ENCODE measurements around the gene ESR2.
"Not testable (repeated sequence)": the region's sequence is repeated elsewhere in the genome, so short reads cannot be mapped to it uniquely, and the experiment has no call there.

ESR2 gene

DNA sequence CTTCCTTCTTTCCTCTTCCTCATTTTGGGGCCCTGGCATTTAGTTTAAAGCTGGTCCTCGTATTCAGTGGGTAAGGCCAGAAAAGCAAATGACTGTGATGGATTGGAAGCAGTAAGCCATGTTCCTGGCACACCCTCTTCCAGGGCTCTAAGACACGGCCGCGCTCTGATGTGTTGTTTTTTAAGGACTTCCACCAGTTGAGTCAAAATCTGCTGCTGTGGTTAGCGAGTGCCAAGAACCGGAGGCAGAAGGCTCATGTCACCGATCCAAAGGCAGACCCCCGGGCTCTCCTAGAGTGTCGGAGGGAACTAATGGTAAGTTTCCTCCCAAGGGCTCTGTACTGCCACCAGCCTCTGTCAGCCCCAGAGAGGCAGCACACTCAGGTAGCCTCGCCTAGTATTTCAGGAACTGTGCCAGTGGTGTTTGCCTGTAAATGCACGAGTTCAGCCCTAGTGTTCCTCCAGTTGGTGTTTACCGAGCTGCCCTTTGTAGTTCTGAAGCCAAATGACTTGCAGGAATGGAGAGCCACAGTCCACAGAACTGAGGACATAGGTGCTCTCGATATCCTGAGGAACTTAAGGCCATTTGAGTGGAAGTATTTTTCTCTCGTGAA, 72.7 kb downstream of the ESR2 start:
- no peak for DNase-seq (ENCODE audit: low spot score)

DNA sequence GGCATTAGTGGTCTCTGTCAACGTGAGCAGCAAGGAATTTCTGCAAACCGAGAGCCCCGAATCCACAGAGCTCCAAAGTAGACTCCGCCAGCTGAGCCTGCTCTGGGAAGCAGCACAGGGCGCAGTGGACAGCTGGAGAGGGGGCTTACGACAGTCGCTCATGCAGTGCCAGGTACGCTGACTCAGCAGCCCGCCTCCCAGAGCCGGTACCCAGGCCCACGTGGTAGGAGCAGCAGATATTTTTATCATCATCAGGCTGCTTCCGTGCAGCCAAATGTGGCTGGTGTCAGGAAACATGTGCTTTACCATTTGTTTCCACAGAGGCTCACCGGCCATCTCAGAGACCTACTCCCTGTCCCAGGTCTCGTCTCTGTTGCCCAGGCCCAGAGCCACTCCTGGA, 73.7 kb downstream of the ESR2 start:
- DNase-seq (ENCODE audit: low spot score): no peak

DNA sequence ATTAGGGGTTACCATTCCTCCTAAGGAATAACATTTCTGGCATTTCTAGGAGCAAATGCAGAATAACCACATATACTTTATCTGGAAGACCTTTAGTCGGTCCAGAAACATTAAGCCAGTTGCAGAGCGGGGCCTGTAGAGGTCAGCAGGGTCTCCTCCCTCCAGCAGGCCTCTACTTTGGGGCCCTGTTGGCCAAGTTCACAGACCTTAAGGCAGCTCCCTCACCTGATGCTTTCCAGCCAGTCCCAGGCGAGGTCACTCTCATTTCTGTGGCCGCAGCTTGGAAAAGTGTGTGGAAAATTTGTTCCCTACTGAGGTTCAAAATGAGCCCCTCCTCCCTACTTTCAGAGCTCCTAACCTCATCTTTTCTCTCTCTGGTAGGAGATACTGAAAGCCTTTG, 74.1 kb downstream of the ESR2 start:
- no peak for DNase-seq (ENCODE audit: low spot score)

DNA sequence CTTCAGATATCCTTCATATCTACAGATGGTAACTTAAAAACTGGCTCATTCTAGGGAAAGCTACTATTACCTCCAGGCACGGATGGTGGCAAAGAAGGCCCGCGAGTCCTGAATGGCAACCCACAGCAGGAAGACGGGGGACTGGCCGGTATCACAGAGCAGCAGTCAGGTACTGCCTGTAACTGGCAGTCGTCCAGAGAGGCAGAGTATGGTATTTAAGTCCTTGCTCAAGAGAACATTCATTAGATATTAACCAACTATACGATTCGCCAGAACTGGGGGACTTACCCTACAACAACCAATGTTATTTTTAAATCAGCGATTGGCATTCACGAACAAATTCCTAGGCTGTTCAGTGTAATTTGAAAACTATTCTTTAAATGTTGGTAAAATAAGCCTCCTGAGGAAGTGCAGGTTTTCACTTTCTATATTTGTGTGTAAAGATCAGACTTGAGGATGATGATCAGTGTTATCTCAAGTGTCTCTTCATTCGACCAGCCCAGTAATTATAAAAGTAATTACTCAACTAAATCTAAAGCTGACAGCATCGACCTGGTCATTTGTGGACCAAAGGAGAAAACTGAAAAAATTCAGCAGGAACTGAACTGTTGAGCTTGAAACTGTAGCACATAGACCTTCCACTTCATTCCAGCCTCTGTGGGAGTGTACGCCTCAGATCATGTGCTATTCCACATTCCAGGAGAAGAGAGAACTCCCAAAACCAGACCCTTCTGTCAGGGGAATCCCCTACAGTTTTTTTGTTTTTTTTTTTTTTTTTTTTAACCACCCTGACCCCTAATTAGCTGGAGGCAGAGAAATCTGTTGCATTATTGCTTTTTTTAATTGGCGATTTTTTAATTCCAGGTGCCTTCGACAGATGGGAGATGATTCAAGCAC, 75.6 kb downstream of the ESR2 start:
- DNase-seq (ENCODE audit: low spot score): no peak

DNA sequence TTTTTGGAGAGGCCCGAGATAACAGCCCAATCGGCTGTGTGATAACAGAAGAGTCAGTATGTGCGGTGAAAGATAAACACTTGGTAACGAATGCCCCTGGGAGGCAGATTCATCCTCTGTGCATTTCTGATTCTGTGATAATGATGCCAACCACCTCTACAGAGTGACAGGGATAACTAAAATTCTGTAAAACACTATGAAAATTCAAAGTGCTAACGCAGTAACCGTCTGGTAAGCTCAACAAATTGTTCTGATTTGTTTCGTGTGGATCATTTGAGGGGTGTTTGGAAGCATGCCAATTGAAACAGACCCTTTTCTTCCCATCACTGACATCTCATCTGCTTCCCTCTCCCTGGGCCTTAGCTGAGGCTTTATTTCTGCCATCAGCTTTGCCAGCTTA, 76.3 kb downstream of the ESR2 start:
- DNase-seq (ENCODE audit: low spot score): no peak

DNA sequence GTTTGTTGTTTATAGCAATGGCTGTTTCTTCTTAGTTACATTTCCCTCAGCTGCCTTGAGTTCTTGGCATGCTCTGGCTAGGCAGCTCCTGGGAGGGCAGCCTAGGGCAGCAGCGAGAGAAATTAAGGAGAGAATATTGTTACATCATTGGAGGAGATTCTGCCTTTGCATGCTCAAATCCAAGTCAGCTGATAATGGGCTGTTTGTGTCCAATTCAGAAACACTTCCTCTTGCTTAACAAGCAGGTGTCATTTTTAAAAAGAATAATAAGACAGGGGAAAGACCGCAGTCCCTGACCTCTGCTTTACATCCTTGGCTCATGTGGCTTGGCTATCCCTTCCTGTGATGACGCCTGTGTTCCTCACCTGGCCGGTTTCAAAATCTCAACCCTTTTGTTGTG, 76.9 kb downstream of the ESR2 start:
- no peak for DNase-seq (ENCODE audit: low spot score)

DNA sequence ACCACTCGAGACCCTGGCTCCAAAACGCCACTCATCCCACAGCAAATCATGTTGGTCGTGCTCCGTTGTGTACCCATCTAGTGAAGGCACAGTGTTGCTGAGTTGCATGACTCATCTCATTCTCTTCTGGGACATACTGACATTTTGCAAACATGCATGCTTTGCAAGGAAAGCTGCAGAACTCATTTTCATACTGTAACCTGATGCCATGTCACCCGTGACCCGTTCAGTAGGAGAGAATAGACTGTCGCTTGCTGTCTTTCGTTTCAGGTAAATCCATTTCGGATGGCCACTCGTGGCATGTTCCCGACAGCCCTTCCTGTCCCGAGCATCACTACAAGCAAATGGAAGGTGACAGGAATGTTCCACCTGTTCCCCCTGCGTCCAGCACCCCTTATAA, 78.2 kb downstream of the ESR2 start:
- DNase-seq (ENCODE audit: low spot score): no peak

DNA sequence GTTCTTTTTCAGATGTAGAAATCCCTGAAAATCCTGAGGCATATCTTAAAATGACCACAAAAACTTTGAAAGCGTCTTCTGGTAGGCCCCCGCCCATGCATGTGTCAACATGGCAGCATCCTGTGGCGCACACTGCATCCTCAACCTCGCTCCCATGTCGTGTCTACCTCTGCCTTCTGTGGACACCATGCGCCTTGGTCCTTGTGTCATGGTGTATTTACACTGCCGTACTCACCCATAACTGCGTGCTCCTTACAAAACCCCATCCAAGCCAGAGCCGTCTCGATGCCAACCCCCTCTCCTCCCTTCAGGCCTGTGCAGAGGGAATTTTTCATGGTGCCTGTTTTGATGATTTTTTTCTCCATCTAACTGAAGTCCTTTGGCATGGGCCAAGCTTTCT, 78.9 kb downstream of the ESR2 start:
- DNase-seq (ENCODE audit: low spot score): no peak

DNA sequence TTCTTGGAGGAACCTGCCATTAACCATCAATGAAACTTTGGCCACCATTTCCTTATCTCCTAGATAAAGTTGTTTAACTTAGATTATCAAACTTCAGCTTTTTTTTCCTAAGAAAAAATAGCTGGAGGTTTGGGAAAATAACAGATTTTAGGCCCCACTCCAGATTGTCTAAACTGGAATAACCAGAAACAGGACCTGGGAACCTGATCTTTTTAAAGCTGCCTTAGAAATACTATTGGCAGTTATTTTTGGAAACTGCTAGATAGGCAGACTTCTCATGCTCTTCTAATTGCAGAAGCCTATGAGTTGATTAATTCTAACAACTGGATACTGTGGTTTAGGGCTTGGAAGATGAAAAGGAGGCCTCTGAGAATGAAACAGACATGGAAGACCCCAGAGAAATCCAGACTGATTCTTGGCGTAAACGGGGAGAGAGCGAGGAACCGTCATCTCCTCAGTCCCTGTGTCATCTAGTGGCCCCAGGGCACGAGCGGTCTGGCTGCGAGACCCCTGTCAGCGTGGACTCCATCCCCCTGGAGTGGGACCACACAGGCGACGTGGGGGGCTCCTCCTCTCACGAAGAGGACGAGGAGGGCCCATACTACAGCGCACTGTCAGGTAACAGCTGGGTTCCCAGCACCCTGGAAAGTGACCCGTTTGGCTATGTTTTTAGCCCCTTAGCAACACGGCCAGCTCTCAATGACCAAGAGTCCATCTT, 80.2 kb downstream of the ESR2 start:
- no peak for DNase-seq (ENCODE audit: low spot score)

DNA sequence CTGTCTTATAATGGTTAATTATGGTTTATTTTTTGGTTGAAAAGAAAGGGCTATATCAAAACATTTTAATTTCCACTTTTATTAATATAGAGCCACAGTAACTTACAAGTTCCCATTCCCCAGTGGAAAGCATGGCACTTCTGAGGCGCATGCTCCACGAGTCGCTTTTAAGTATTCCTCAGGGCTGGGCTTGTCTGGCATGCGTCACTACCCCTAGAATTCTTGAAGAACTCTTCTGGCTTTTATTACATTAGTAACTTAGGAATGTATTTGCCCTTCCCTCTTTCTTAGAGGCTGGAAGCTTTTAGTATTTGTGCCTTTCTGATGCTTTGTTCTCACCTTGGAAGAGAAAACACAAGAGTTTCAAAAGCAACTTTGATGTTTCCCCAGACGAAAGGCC, 81.1 kb downstream of the ESR2 start:
- no peak for DNase-seq (ENCODE audit: low spot score)

DNA sequence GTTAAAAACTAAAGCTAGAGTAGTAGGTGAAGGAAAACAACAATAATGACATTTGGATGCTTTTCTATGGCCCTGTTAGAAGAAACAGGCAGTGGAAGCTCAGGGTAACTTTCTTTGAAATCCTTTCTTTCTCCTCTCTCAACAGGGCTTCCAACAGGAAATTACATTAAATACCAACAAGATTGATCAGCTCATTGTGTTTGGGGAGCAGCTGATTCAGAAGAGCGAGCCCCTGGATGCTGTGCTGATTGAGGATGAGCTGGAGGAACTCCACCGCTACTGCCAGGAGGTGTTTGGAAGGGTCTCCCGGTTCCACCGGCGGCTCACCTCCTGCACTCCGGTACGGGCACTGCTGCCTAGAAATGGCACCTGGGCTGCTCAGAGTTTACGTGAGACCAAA, 81.5 kb downstream of the ESR2 start:
- DNase-seq (ENCODE audit: low spot score): no peak

DNA sequence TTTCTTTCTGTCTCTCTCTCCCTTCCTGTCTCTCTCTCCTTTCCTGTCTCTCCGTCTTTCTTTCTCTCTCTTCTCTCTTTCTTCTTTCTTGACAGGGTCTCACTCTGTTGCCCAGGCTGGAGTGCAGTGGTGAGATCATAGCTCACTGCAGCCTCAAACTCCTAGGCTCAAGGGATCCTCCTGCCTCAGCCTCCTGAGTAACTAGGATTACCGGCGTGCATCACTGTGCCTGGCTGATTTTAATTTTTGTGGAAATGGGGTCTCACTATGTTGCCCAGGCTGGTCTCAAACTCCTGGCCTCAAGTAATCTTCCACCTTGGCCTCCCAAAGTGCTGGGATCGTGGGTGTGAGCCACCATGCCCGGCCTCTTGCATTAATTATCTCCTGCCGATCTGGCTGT, 83.3 kb downstream of the ESR2 start:
- DNase-seq (ENCODE audit: low spot score): not testable (repeated sequence)

DNA sequence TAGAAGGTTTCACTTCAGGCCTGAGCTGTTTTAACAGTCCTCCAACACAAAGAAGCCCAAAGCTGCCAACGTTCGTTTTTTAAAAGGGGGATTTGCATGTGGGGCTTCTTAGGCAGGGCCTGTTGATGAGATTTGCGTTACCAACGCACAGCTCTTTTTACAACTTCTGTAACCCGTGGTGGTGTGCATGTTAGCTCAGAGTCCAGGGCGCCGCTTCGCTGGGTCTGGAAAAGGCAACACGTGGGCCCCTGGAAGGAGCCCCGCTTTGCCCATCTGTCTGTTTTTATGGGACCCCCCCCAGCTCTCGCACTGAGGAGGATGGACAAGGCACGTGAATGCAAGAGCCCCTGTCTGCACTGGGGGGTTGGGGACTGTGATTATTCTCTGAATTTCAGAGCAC, 84.0 kb downstream of the ESR2 start:
- no peak for DNase-seq (ENCODE audit: low spot score)

DNA sequence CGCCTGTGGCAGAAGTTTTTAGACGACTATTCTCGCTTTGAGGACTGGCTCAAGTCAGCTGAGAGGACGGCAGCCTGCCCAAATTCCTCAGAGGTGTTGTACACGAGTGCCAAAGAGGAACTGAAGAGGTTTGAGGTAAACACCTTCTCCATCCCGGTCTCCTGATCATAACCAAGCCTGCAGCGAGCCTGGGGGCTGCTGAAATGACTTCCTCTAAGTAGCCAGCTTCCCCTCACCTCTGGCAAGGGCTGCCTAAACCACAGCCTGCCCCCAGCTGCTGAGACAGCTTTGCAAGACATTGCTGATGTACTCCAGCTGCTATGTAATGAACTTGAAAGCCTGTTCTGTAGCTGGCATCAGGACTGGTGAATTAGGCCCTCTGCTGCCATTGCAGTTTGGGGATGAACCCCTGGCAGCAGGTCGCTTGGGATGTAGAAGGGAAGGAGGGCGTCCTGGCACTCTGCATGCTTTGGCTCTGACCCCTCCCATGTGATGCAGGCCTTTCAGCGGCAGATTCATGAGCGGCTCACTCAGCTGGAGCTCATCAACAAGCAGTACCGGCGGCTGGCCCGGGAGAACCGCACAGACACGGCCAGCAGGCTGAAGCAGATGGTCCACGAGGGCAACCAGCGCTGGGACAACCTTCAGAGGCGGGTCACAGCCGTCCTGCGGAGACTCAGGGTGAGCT, 84.6 kb downstream of the ESR2 start:
- no peak for DNase-seq (ENCODE audit: low spot score)

DNA sequence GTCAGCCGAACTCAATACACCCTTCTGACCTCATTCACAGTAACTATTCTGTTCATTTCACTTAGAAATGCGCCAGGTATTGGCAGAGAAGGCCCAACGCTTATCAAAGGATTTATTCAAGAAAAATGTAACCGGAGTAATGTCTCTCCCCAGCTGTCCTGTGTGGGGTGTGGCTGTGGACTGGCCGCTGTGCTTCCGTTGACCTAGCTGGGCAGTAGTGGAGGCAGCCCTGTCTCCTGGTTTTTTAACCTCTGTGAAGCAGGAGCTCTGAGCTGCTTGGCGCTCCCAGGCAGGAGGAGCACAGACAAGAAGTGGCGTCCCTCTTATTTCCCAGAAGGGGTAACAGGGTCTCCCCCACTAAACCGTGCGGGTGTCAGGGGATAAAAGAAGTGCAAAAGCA, 85.2 kb downstream of the ESR2 start:
- no peak for DNase-seq (ENCODE audit: low spot score)

DNA sequence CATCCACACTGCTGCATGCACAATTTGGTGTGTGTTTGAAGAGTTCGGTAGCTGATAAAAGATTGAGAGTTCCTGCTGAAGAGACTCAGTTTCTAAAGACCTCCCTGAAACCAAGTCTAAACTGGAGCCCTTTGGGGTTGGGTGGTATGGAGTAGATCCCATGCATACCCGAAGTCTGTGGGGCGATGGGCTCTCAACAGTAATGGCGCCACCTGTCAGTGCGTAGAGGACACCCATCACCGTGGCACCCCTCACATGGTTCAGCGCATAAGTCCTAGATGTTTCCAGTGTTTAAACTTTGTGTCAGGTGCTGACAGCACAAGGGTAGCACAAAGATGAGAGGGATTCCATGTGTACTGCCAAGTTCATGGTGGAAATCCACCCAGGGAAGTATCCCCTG, 85.9 kb downstream of the ESR2 start:
- no peak for DNase-seq (ENCODE audit: low spot score)

DNA sequence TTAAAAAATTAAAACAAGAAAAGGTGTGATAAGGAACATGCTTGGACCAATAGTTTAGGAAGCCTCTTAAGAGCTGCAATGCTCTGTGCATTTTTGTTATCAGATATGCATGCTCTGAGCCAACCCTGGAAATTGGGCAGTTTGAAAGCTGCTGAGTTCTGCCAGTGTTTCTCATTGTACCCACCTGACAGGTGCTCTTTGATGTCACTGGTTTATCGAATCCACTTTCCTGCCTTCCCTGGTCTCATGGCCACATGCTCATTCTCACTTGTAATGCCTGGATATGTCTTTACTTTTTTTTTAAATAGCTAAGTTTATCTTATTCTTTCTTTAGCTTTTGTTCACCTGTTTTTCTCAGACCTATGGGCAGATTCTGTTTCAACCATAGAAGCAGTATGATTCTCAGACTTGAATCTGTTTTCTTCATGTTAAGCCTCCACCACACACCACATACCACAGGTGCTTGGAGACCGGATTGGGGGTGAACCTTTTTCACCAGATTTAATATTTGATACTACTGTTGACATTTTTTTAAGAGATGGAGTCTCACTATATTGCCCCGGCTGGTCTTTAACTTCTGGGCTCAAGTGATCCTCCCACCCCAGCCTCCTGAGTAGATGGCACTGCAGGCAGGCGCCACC, 90.7 kb downstream of the ESR2 start:
- no peak for DNase-seq (ENCODE audit: low spot score)

DNA sequence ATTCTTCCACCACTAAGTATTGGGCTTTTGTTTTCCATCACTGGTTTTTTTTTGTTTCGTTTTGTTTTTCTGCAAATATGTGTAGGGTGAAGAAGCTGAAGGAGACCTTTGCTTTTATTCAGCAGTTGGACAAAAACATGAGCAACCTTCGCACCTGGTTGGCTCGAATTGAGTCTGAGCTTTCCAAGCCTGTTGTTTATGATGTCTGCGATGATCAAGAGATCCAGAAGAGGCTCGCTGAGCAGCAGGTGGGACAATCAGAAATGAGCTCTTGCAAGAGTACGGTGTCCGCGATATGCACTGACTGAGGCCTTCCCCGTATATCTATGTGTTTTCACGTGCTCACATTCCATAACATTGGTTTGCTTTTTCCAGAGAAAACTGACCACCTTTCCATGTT, 91.5 kb downstream of the ESR2 start:
- DNase-seq (ENCODE audit: low spot score): no peak

DNA sequence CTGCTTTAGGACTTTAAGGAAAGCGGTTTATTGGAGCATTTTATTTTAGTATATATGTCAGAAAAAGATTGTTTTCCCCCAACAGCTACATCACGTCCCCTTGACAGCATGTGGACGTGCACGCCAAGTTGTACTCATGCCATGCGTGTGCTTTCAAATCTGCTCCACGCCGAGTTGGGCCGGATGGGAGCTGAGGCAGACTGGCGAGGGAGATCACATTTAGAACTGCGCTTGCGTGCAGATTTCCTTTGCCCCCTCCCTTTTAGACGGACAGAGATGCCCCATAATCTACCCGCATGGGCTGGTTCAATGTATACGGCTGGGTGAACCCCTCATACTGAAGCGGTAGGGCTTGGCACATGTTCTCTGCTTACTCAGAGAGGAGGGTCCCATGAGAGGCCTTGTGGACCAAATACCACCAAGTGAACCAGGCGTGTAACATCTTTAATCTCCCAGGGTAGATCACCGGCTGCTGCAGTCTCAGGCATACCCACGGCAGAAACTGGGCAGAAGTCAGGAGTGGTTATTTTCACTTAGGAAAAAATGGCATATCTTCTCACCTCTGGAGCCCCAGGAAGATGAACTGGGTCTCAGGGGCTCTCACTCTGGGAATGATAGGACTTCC, 92.1 kb downstream of the ESR2 start:
- no peak for DNase-seq (ENCODE audit: low spot score)

DNA sequence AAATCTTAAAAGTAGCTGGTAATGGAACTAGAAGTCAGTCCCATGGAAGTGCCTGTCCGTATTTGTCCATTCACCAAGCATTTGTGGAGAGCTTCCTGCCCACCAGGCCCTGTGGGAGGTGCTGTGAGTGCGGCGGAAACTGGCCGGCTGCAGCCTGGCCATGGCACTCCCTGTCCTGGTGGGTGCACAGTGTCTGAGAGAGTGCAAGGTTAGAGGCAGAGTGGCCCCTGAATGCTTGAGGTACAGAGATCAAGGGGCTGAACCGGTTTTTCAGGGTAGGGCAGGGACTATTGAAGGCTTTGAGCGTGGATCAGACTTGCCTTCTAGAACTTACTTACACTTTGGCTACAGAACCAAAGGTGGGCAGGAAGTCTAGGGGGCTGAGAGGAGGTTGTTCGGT, 92.9 kb downstream of the ESR2 start:
- no peak for DNase-seq (ENCODE audit: low spot score)

DNA sequence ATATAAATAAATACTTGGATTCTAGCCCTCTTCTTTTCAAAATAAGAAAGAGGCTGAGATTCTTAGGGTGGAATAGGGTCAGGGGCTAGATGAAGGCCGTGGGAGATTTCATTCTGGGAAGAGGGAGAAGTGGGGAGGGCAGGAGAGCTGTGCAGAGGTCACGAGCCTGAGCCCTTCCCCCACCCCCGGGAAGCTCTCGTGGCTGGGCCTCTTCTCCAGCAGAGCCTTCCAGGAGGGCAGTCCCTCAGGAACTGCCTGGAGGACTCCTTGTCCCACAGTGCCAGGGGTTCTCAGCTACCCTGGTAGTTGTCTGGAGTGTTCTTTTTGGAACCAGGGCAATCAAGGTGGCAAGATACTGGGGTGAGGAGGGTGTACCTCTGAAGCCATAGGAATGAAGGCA, 94.0 kb downstream of the ESR2 start:
- DNase-seq (ENCODE audit: low spot score): no peak

DNA sequence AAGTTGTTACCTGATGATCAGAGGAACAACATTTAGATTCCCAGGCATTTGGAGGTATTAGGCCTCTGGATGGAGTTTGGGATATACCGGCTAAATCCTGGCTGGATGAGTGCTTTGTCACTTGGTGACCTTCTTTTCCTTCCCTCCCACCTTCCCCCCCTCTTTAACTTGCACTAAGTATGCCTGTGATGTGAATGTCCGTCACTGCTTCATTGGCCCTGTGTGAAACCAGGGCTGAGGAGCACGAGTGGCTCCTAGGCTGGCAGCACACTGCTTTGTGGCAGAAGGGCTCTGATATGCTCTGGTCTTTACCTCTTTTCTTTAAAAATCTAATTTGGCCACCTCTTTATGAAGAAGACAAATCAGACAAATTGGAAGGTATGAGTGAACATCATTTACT, 95.7 kb downstream of the ESR2 start:
- DNase-seq (ENCODE audit: low spot score): no peak

Measured in ecto neural progenitor cell (in vitro differentiated cells).